Dedifferentiated amniotic fluid mesenchymal stem cell (primary cell): ENCODE results near the gene OR4D11.
"Not testable (repeated sequence)": the region's sequence is repeated elsewhere in the genome, so short reads cannot be mapped to it uniquely, and the experiment has no call there.

Experiments used
- DNase-seq: peaks from one replicate; pipeline ENCODE4 v3.0.0-alpha.2; 2016; ENCODE audit errors: extremely low spot score

Gene OR4D11

DNA sequence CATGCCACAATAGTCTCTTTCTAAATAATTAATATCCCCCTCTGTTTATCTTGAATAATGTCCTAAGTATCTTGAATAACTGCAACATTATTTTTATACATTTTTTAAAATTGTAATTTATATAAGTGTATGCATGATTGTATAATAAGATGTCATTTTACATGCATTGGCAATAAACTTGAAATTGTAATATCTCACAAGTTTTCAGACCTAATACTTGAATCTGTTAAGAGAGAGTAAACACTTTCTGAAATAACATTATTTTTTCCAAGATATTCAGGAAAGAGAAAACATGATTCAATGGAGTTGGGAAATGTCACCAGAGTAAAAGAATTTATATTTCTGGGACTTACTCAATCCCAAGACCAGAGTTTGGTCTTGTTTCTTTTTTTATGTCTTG is at the start of gene OR4D11:
Gene OR4D11 (plus strand): TSS at position 301 of the 400 bp plus-strand sequence. CDS start 0 bp downstream, at position 301.
- no peak for DNase-seq

DNA sequence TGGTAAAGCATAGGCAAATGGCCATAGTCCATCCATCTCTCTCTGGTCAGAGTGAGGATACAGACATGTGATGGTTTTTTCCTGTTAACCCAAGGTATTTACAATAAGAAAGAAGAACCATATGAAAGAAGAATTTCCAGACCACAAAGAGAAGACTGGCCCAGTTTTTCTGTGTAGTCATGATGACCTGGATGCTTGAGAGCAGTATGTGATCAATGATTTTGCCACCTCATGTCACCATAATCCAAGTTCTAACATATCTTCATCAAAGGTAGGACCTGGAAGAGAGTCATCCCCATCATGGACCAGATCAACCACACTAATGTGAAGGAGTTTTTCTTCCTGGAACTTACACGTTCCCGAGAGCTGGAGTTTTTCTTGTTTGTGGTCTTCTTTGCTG is 46.7 kb upstream of the OR4D11 start, which contains the start of gene OR4D6:
Gene OR4D6 (plus strand): TSS at position 301 of the 400 bp plus-strand sequence. CDS start 0 bp downstream, at position 301.
- DNase-seq: no peak

DNA sequence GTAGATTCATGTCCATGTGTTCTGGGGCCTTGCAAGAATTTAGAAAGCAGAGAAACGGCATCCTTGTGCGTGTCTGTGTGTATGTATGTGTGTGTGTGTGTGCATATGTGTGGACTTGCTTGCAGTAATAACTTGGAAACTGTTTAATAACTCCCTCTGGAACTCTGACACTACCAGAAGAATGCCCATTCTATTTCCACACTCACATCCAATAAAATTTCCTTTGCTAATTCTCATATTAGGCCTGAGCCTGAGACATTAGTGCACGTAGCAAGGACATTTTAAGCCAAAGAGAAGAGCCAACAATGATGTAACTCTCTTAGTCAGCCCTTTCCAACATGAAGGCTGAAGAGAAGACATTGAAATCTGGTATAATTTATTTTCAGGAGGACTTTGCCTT is 43.5 kb upstream of the OR4D11 start:
- no peak for DNase-seq

DNA sequence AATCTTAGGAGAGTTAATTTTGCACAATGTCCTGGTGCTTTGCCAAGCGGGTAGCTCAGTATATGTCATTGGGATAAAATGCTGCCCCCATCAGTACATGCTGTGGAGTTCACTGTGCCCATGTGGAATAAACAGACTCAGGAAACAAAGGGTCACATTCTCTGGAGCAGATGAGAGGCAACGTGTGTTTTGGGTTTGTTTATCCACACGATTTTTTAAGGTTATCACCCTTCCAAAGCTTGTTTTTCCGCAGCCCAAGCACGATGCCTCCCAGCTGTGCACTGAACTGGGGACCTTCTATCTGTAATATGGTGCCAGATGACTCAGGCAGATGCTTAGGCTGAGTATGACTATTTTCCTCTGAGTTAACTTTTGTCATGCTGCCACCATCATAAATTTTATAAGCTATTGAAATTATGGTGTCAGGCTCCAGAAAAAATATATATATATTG is 40.2 kb upstream of the OR4D11 start:
- DNase-seq: no peak

DNA sequence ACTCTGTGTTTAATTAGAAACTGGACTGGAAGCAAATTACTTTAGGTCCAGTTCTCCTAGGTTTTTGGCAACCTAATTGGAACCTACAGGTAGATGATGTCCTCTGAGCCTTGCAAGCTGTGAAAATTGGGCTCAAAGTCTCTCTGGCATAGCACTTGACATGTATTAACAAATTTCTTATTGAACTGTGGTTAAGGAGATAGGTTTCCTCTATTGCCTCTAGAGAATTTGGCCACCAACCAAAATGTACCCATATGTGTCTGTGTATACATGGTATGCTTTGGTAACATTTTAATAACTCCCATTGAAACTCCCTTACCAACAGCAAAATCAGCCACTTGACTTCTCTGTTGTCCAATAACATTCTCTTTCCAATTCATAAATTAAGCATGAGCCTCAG is 30.4 kb upstream of the OR4D11 start, which contains the start of gene OR4D10:
Gene OR4D10 (plus strand): TSS at position 301 of the 400 bp plus-strand sequence. CDS start 4,115 bp downstream, outside the sequence.
- no peak for DNase-seq

DNA sequence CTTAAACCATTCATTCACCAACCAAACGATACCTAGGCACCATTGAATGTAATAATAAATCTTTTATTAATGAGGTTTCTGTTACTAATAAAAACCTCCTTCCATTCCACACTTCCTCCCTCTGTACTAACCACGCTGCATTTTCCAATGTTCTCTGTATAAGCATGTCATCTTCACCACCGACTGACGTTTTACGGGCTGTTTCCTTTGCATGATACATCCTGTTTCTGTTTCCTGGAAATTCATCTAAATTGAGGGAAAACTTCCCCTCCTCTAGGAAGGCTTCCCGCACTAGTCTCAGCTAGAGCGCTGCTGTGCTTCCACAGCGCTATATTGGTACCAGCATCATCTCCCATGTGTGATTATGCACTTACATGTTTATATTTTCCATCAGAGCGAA is 28.2 kb upstream of the OR4D11 start:
- DNase-seq: no peak

DNA sequence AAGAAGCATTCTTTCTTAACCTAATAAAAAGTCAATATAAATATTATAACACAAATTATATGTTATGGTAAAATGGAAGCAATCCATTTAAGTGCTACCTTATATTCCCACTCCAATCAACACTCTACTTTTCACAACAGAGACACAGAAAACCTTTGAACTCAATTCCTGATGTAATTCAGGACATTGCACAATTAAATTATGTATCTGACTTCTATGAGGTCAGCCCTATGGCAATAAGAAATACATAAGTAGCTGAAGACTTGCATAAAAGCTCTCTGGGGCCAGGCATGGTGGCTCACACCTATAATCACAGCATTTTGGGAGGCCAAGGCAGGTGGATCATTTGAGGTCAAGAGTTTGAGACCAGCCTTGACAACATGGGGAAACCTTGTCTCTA is 23.5 kb upstream of the OR4D11 start:
- DNase-seq: no peak

DNA sequence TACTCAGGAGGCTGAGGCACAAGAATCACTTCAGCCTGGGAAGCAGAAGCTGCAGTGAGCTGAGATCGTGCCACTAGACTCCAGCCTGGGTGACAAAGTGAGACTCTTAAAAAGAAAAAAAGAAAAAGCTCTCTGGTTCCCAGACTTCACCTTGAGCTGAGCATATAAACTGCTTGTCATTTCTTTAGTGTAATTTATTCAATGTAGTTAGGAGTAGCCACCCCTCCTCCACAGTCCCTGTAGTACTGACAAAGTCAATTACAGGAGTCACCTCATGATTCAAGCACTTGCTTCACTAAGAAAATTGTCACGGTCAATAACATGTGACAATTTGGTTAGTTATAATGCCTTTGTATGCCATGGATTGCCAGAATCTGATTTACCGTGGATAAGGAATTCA is 23.0 kb upstream of the OR4D11 start:
- DNase-seq: no peak

DNA sequence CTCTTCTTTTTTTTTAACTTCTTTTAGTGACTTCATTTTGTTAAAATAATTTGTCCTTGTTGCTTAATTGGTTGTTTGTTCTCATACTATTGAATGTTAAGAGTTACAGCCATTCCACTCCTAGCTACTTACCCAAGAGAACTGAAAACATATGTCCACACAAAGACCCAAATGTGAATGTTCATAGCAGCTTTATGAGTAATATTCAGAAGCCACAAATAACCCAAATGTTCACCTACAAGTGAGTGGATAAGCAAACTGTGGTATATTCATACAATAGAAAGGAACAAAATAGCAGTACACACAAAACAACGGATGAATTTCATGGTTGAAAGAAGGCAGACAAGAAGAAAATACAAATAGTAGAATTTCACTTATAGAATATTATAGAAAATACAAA is 1.4 kb upstream of the OR4D11 start:
- no peak for DNase-seq

DNA sequence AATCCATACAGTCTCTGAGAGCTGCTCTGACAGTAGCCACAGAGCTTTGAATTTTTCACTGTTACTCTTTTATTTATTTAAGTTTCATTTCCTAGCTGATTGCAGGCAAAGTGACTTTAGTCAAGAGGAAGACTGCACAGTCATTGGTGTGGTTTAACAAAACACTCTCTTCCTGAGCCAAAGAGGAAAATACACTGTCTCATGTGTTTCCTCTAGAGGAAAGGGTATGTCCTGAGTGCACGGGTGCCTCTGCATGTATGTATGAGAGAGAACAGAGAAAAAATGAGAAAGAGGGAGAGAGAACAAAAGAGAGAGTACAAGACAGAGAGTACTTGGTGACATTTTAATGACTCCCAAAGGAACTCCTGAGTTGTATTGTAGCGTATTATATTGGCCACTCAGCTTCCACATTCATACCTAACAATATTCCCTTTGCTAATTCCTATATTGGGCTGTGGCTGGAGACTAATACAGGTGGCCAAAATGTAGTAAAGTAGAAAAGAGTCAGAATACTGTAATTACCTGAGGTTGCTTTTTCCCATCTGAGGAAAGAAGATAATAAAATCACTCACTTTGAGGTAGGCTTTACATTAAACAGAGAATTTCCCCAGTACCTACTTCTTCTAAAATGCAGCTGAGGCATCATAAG is 7.7 kb downstream of the OR4D11 start, which contains the start of gene OR4D9:
Gene OR4D9 (plus strand): TSS at position 599 of the 649 bp plus-strand sequence. CDS start 3,374 bp downstream, outside the sequence.
- DNase-seq: no peak

DNA sequence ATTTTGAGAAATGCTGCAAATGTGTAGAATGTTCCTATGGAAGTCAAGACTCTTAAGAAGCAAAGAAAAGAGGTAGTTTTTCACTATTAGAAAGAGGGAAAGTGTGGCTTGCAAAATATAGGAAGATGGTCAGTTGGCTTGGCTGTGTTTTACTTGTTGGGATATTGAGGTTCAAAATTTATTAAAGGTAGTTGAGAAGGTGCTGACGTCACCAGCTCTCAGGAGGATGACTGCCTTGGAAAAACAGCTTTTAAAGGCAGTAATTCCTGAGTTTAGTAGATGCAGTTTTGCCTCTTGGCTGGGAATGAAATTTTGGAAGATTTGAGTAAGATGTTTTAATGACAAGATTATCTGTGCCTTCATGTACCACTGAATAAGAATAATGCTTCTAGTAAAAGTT is 8.3 kb downstream of the OR4D11 start:
- no peak for DNase-seq

DNA sequence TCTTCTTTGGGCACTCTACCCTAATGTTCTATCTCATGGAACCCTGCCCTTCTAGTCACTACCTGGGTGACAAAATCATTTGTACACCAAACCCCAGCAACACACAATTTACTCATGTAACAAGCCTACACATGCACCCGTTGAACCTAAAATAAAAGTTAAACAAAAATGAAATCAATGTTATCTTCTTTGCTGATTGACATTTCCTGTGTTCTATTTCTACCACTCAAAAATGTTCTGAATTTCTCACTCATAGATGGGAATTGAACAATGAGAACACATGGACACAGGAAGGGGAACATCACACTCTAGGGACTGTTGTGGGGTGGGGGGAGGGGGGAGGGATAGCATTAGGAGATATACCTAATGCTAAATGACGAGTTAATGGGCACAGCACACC is 16.8 kb downstream of the OR4D11 start:
- not testable (repeated sequence) for DNase-seq

DNA sequence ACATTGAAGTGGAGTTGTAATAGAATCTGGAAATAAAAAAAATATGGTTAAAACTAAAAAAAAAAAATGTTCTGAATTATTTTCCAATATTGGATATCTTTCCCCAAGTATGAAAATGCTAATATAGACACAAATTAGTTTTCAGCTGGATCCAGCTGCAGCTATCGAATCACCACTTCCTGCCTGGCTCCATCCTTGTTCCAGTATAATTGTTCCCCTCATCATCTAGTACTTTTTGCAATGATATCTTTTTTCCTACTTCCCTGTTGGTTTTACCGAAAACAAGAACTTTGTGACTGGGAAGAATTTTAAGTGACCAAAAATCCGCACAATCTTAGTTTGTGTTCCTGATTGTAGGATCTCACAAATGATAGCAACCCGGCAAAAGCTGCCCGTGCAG is 17.4 kb downstream of the OR4D11 start:
- no peak for DNase-seq

DNA sequence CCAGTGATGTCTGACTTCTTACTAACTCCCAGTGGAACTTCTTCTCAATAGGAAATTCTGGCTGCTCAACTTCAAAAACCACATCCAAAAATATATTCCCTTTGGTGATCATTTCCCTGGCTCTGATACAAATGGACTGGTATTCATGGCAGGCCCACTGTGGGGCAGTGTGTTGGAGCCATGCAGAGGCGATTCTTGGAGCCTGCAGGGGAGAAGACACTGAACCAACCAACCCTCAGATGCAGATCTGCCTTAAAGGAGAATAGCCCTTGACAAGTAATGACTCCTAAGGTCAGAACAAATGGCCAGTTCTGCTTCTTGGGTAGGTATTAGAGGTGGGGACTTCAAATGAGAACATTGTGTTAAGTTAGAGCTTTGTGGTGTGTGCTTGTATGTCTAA is 20.2 kb downstream of the OR4D11 start:
- no peak for DNase-seq

DNA sequence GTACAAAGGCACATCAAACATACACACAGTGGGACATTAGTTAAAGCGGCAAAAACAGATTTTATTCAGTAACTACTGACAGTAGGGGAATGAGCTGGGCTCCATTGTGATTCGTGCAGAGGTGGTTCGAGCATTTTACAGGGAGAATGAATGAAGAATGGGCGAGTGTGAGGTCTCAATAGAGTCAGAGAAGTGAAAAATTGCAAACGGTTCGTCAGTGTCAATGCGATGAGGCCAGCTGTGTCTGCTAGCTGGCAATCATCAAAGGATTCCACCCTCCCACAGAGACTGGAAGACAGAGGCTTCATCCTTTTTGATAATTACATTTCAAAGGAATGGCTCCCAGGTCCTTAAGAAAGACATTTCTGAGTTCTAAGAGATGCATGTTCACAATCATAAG is 25.3 kb downstream of the OR4D11 start:
- no peak for DNase-seq

DNA sequence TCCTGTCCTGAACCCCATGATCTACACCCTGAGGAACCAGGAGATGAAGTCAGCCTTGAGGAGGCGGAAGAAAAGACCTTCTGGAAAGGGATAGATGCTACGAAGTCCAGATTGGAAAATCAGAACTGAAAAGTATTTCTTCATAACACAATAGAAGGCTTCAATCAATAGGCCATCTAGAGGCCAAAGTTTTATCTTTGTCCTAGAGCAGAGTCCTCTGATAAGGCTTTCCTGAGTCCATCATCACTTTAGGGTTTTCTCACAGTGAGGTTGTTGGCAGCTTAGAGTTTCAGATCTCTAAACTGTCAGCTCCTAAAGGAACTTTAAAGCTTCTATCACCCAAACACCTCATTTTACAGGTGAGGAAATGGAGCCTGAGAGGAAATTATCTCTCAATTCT is 29.2 kb downstream of the OR4D11 start:
- no peak for DNase-seq

DNA sequence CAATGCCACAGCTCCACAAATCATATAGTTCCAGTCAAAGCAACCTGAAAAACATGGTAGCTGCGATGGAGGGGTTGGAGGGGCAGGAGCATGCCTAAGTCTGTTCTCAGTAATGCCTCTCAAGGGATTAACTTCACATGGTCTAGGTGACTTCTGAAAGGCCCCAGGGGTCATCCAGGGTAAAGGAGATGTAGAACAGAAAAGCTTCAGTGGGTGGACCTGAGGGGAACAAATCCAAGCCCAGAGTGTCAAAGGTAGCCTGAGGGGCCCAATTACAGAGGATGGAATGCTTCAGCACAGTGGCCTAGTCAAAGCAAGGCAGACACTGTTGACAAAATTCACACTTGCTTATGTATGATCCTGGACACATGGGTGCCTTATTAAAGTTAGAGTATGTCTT is 31.3 kb downstream of the OR4D11 start:
- no peak for DNase-seq

DNA sequence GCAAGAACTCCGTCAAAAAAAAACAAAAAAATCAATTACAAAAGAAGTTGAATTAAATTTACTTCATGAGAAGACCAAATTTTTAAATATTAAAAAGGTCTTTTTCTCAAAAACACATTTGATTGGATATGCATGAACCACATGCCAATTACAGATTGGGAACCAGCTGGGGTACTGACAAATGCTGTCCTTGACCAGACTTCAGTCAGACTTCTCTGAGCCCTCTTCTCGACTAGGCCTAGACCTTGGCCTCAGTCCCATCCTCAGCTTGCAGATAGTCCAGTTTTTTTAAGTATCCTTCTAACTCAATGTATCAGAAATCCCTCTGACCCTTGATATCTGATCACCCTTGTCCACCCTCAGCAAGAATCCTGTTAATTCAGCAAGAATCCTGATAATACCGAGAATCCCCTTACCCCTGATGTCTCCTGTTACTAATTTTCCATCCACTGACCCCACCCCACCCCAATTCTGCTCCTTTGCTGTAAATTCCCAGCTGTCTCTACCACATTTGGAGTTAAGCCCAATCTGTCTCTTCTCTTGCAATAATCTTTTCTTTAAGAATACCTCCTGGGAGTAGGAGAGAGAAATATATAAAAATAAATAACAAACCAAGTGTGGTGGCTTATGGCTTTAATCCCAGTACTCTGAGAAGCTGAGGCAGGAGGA is 38.9 kb downstream of the OR4D11 start:
- no peak for DNase-seq

DNA sequence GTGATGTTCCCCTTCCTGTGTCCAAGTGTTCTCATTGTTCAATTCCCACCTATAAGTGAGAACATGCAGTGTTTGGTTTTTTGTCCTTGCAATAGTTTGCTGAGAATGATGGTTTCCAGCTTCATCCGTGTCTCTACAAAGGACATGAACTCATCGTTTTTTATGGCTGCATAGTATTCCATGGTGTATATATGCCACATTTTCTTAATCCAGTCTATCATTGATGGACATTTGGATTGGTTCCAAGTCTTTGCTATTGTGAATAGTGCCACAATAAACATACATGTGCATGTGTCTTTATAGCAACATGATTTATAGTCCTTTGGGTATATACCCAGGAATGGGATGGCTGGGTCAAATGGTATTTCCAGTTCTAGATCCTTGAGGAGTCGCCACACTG is 40.3 kb downstream of the OR4D11 start:
- not testable (repeated sequence) for DNase-seq

DNA sequence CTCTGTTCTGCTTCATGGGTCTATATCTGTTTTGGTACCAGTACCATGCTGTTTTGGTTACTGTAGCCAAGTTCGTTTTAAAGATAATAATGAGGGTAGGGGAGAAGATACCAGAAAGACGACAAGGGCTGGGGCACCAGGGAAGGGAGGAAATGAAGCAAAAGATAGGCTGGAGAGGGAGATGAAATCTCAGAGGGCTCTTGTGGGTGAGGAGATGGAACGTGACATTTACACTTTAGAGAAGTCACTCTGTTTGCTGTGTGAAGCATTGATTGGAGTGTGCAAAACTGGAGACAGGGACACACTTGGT is 41.4 kb downstream of the OR4D11 start:
- no peak for DNase-seq

DNA sequence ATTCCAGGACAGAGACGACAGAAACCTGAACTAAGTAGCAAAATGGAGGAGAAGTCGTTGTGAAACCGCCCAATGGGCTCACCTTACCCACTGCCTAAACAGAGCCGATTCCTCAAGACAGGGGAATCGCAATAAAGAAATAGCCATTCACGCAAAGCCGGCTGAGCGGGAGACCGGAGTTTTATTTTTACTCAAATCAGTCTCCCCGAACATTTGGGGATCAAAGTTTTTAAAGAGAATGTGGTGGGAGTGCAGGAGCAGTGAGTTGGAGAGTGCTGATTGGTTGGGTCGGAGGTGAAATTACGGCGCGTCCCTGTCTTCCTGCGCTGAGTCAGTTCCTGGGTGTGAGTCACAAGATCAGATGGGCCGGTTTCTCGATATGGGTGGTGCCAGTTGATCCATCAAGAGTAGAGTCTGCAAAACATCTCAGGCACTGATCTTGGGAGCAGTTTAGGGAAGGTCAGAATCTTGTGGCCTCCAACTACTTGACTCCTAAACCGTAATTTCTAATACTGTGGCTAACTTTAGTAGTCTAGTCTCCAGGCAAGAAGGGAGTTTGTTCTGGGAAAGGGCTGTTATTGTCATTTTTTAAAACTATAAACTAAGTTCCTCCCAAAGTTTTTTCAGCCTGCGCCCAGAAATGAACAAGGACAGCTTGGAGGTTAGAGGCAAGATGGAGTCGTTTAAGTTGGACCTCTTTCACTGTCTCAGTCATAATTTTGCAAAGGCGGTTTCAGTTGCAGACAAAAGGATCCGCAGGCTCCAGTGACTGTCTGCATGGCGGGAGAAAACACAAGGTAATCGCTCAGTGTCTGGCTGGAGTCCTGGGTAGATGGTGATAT is 42.0 kb downstream of the OR4D11 start:
- DNase-seq: no peak

DNA sequence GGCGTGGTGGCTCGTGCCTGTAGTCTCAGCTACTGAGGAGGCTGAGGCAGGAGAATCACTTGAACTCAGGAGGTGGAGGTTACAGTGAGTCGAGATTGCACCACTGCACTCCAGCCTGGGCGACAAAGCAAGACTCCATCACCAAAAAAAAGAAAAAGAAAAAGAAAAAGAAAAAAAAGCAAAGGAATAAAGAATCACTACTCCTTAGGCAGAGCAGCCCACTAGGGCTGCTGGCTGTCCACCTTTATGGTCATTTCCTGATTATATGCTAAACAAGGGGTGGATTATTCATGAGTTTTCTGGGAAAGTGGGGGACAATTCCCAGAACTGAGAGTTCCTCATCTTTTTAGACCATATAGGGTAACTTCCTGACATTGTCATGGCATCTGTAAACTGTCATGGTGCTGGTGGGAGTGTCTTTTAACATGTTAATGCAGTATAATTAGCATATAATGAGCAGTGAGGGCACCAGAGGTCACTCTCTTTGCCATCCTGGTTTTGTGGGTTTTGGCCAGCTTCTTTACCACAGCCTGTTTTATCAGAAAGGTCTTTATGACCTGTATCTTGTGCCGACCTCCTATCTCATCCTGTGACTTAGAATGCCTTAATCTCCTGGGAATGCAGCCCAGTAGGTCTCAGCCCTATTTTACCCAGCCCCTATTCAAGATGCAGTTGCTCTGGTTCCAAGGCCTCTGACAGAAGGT is 44.4 kb downstream of the OR4D11 start:
- not testable (repeated sequence) for DNase-seq
